Heart left ventricle (tissue), 13 donors: ENCODE data around the gene DCUN1D1.

Experiments
- CTCF ChIP-seq, 12 donors: fragments of 200-600 bp; sonication (generic) in 4 of 12; IDR thresholded peaks; one replicate each; pipeline versions ENCODE4 v1.5.0 to v1.8.0; 2018 to 2022; ENCODE audit warnings: antibody characterized with exemption in 12 of 12, mild to moderate bottlenecking in 5 of 12
- POLR2A ChIP-seq, 2 donors: fragments of 450-650 bp; IDR thresholded peaks; one replicate each; pipeline ENCODE4 v1.6.1; 2017; ENCODE audit warnings: antibody characterized with exemption in 2 of 2, mild to moderate bottlenecking in 2 of 2, moderate library complexity in 2 of 2
- donor health status: ischemic (EF 13 %, LVEDD 7.1; RV severe dilation, severe dysfunction).
- donor health status: DM: no; HTN: yes; CAD: no.
- donor health status: DM: no; HTN: no; CAD: no.
- donor health status: ischemic (EF 25% LVEDD 6.9; RV normal size, moderate dysfunction).
- donor health status: ischemic (EF 25% LVEDD 5.7; RV mildly dilated, moderate dysfunction).
- donor health status: ischemic (EF 35%, LVEDD 5.7; RV mildly dilated, moderate dysfunction).
- donor health status: nonischemic (EF 11% LVEDD 7.7; RV severe dilation, severe dysfunction).
- donor health status: DM: yes; HTN: yes; CAD: no.
- donor health status: PGD.
- donor health status: ischemic (EF 29% LVEDD 5.4; RV normal size, mild dysfunction).
- donor health status: nonischemic (EF 23%, LVEDD 6.1; RV moderate dilation, normal function).

- no peak for TF ChIP-seq CTCF (IDR thresholded peaks at IDR 0.05)
- no peak for TF ChIP-seq POLR2A (IDR thresholded peaks at IDR 0.05)
Measured at GRCh38 chr3:182925944-182926337, 54.4 kb downstream of the DCUN1D1 start.
